MV-4-11 (cell line): ENCODE measurements around the gene VWA5B2.
"Not testable (repeated sequence)": the region's sequence is repeated elsewhere in the genome, so short reads cannot be mapped to it uniquely, and the experiment has no call there.

Source experiments
- DNase-seq: peaks from one replicate; lab custom pipeline; 2025; lab: John Stamatoyannopoulos, UW

Gene VWA5B2

GRCh38 chr3:184241447-184242296, 12.3 kb downstream of the VWA5B2 start:
- DNase-seq, result no peak

DNA sequence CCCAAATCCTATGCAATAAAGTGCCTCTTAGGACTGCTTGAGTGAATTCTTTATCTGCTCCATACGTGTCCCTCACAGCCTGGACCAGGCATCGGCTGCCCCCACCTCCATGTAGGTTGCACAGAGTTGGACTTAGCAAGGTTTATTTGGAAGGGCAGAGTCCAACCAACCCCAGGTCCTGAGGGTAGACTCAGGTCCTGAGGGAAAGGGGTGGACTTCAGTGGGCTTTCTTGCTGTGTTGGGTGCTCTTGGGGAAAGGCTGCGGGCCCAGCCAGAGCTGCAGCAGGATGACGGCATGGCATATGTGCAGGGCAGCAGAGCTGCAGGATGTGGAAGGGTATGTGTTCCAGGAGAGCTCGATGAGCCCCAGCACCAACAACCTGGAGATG, 12.9 kb downstream of the VWA5B2 start:
- no peak for DNase-seq

DNA sequence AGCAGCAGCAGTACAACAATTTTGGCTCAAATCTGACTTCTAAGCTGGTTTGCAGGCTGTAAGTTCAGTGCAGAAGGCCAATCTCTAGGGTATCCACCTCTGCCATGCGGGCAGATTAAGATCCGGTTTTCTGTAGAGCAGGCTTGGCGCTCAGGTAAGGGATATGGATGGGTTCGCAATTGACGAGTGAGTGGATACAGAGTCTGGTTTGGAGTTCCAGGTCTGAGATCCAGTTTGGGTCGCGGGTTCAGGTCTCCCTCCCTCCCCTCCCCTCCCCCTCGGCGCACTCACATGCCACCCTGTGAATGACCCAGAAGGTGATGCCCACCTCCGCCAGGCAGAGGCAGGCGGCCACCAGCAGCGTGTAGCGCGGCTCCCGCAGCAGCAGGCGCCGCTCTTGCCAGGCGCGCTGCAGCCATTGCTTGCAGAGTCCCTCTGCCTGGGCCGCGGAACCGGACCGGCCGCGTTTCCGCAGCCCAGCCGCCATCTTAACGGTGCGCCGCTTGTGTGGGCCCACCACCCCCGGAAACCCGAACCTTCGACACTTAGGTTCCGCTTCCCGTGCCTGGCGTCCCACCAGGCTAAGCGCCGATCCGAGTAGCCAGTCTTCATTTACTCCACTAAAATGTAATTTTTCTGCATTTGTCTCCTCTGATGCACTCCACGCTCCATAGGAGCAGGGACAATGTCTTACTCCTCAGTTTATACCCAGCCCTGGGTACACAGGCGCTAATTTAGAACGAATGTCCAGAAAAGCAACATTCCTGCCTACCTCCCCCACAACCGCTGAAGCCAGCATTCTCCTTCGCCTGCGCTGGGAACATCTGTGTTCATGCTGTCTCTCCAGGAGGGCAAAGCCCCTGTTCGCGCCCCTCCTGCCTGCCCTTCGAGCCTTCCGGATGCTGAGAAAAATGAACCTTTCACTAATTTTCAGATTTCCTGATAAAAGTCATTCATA, 19.3 kb downstream of the VWA5B2 start, which contains the start of gene ALG3:
Gene ALG3, minus strand, starts transcription at position 509 of the 958 bp plus-strand sequence. Its CDS starts 22 bp downstream, at position 487.
- peak; percentile 76 for DNase-seq

GRCh38 chr3:184249412-184250166, 20.2 kb downstream of the VWA5B2 start, which contains the start of gene EEF1AKMT4:
EEF1AKMT4 (plus strand) TSS chr3:184249672; CDS start chr3:184249695, 23 bp downstream.
- peak; percentile 98 for DNase-seq

DNA sequence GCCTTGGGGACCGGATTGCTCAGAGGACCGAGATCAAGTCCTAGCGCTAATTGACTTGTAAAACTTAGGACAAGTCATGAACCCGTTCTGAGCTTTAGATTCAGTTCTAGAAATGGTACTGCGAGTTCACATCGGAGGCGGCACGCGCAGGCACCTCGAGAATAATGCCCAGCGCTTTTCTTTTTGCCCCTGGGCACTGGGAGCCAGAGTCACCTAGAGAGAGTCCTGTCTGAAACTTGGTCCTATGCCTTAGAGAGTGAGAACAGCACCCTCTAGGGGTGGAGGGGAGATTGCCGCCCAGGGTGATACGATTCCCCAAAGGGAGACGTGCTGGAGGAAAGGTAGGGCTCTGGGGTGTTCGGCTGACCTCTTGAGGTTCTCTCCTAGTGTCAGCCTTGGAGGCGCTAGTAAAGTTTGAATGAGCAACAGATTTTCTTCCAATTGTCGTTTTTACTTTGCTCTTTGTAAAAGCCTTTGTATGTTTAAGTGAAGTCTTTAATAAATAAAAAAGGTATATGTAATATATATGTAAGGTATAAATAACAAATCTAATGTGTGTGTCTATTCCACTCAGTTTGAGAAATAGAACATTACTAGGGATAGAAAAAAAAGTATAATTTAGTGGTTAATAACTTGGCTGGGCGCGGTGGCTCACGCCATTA, 20.9 kb downstream of the VWA5B2 start:
- peak; percentile 91 for DNase-seq

DNA sequence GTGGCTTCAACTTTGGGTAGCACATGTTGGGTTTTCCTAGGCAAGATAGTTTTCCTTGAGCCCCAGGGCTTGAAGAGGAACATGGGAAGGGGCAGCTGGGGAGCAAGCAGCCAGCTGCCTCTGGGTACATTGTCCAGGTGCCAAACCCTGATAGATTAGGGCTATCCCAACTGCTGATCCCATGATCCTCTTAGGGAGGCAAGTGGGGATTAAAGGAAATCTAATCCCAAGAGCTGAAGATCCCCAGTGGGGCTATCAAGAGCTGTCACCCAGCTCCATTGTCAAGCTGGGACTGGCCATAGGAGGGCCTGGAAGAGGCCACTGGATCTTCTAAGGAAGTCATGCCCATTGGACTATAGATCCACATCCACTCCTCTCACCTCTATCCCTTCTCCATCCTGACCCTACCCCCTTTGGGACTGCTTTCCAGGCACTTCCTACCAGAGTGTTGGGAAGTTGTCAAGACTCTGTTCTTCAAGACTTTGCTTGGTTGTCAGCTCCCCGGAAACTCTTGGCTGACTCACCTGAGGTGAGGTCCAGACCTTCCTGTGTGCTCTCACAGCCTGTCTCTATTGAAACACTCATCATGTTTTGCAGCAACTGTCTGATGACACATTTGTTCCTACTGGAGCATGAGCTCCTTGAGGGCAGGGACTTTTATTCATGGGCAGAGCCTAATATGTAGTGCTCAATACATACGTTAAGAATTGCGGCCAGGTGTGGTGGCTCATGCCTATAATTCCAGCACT, 26.1 kb downstream of the VWA5B2 start:
- no peak for DNase-seq

DNA sequence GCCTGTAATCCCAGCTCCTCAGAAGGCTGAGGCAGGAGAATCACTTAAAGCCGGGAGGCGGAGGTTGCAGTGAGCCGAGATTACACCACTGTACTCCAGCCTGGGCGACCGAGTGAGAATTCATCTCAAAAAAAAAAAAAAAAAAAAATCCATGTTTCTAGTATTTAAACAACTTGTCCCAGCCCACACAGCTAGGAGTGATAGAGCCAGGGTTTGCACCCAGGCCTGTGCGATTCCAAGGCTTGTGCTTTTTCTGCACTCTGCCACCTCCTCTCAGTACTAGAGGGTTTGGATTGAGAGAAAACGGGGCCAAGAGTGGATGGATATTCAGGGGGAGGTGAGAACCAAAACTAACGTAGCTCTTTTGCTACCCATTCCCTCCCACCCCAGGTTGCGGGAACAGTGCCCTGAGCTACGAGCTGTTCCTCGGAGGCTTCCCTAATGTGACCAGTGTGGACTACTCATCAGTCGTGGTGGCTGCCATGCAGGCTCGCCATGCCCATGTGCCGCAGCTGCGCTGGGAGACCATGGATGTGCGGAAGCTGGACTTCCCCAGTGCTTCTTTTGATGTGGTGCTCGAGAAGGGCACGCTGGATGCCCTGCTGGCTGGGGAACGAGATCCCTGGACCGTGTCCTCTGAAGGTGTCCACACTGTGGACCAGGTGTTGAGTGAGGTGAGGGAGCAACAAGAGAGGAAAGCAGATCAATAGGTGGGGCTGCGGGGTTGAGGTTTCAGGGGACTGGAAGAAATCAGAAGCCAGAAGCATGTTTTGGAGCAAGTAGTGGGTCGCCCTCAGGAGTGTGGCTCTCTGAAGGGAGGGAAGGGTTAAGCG, 27.9 kb downstream of the VWA5B2 start:
- DNase-seq, result no peak

- DNase-seq, result no peak
Measured at GRCh38 chr3:184258926-184259325, 29.5 kb downstream of the VWA5B2 start.

DNA sequence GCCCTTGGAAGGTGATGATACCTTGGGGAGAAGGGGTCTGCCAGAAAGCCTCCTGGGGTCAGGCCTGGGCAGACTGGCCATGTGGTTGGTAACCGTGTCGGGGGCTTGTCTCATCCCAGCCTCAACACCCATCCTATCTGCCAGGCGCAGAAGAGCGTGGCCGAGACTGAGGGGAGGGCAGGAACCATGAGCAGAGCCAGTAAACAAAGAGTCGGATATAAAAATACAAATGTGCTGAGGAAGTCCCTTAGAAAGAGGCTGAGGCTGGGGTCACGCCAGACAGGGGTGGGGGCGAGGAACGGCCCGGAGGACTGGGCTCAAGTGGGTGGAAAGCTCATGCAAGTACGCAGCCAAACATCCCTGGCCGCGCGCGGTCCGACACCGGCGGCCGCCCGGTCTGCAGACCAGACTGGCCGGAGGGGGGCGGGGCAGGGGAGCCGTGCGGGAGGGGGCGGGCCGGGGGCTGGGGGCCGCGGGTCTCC, 30.1 kb downstream of the VWA5B2 start:
- DNase-seq, result no peak

GRCh38 chr3:184259878-184260723, 30.7 kb downstream of the VWA5B2 start:
- DNase-seq, result peak; percentile 4

- DNase-seq, result no peak
Measured at GRCh38 chr3:184260724-184261269, 31.4 kb downstream of the VWA5B2 start.

- DNase-seq, result peak; percentile 34
Measured at GRCh38 chr3:184261270-184261853, 32.0 kb downstream of the VWA5B2 start, which contains the start of gene CAMK2N2. CAMK2N2 (minus strand) TSS chr3:184261553; CDS start chr3:184261285, 268 bp downstream.

GRCh38 chr3:184261854-184262763, 32.7 kb downstream of the VWA5B2 start:
- DNase-seq, result no peak

- no peak for DNase-seq
Measured at GRCh38 chr3:184262764-184263179, 33.4 kb downstream of the VWA5B2 start.

- not testable (repeated sequence) for DNase-seq
Measured at GRCh38 chr3:184267249-184267648, 37.9 kb downstream of the VWA5B2 start.

GRCh38 chr3:184272269-184272668, 42.9 kb downstream of the VWA5B2 start:
- no peak for DNase-seq

DNA sequence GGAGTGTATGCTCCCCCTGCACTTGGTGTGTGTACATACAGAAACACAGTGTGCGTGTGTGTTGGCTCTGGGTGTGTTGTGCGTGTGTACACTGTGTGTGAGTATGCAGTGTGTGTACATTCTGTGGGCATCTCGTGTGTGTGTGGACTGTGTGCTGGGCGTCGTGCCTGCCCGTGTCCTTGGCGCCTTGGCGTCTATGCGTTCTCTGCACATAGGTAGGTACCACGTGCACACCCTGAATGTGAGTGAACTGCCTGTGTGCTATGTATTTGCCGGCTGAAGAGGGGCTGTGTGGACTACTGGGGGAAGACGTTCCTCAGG, 46.0 kb downstream of the VWA5B2 start:
- no peak for DNase-seq
